ENCODE results near the gene ARL4D.

Gene ARL4D

DNA sequence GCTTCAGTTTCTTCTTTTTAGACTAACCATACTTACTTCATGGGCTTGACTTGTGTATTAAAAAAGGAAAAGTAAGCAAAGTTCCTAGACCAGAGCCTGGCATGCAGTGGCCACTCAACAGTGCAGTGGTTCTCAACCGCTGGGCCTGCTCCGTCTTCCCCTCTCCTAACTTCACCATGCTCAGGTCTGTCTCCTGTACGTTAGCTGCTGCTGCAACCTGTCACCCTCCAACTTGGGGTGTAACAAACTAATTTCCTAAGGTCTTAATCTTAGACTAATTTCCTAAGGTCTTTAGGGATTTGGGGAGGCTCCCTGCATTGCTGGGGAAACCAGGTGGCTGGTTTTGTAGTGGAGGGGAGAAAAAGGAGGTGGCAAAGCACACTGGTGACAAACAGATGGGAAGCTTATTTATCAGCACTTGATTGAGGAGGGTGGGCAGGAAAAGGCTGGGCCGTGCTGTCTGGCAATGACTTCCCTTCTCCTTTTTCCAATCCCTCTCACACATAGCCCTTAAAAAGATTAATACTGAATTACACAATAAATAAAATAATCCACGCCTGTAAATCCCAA lies 2.2 kb upstream of the ARL4D start:
- Mint-ChIP-seq H3K27me3 (ENCODE audit: low read depth) (no peaks in the 10 kb centered on the region), H3K27ac (peak overlapping the region; percentile 15), H3K4me3 (no peak overlapping the region), H3K4me1 (ENCODE audit: low read depth) (peaks cover 40% of the 10 kb centered on the region), H3K9me3 (no peaks in the 10 kb centered on the region), H3K36me3 (ENCODE audit: low read depth) (no peaks in the 10 kb centered on the region)

DNA sequence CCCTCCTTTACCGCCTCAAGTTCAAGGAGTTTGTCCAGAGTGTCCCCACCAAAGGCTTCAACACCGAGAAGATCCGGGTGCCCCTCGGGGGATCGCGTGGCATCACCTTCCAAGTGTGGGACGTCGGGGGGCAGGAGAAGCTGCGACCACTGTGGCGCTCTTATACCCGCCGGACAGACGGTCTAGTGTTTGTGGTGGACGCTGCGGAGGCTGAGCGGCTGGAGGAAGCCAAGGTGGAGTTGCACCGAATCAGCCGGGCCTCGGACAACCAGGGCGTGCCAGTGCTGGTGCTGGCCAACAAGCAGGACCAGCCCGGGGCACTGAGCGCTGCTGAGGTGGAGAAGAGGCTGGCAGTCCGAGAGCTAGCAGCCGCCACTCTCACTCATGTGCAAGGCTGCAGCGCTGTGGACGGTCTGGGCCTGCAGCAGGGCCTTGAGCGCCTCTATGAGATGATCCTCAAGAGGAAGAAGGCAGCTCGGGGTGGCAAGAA lies 1.1 kb downstream of the ARL4D start:
- Mint-ChIP-seq H3K27me3 (ENCODE audit: low read depth) (no peaks in the 10 kb centered on the region), H3K9me3 (no peaks in the 10 kb centered on the region), H3K4me1 (ENCODE audit: low read depth) (peaks cover 30% of the 10 kb centered on the region), H3K36me3 (ENCODE audit: low read depth) (no peaks in the 10 kb centered on the region), H3K4me3 (peak overlapping the region; percentile 94), H3K27ac (peak overlapping the region; percentile 89)

GRCh38 chr17:43400943-43401717 lies 2.3 kb downstream of the ARL4D start:
- H3K9me3 Mint-ChIP-seq = no peaks in the 10 kb centered on the region
- H3K36me3 Mint-ChIP-seq (ENCODE audit: low read depth) = no peaks in the 10 kb centered on the region
- H3K4me1 Mint-ChIP-seq (ENCODE audit: low read depth) = peaks cover 28% of the 10 kb centered on the region
- H3K27ac Mint-ChIP-seq = no peak overlapping the region
- peak overlapping the region; percentile 18 for H3K4me3 Mint-ChIP-seq
- H3K27me3 Mint-ChIP-seq (ENCODE audit: low read depth) = no peaks in the 10 kb centered on the region

- no peak overlapping the region for H3K27ac Mint-ChIP-seq
- H3K9me3 Mint-ChIP-seq = no peaks in the 10 kb centered on the region
- no peaks in the 10 kb centered on the region for H3K27me3 Mint-ChIP-seq (ENCODE audit: low read depth)
- peaks cover 22% of the 10 kb centered on the region for H3K4me1 Mint-ChIP-seq (ENCODE audit: low read depth)
- H3K4me3 Mint-ChIP-seq = no peak overlapping the region
- no peaks in the 10 kb centered on the region for H3K36me3 Mint-ChIP-seq (ENCODE audit: low read depth)
Measured at GRCh38 chr17:43402078-43402477, 3.3 kb downstream of the ARL4D start.

GRCh38 chr17:43402567-43402966 lies 3.8 kb downstream of the ARL4D start:
- no peak overlapping the region for H3K27ac Mint-ChIP-seq
- H3K4me1 Mint-ChIP-seq (ENCODE audit: low read depth) = peaks cover 18% of the 10 kb centered on the region
- H3K9me3 Mint-ChIP-seq = no peaks in the 10 kb centered on the region
- H3K4me3 Mint-ChIP-seq = no peak overlapping the region
- H3K36me3 Mint-ChIP-seq (ENCODE audit: low read depth) = no peaks in the 10 kb centered on the region
- peaks cover 2% of the 10 kb centered on the region for H3K27me3 Mint-ChIP-seq (ENCODE audit: low read depth)

DNA sequence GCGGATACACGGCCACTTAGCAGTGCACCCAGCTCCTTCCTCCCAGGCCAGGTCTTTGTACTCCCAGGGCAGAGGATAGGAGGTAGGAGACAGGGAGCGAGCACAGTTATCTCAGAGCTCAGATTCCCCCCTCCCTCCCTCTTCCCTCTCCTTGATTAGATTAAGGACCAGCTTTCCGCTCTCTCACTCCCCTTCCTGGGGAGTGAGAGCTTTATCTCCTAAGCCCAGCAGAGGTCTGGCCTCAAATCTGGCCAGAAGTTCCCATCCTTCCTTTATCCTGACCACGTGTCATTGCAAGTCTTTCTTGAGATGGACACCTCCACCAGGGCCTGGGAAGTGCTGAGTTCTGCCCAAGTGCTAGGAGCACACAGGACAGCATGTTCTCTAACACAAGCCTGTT lies 5.1 kb downstream of the ARL4D start:
- H3K4me1 Mint-ChIP-seq (ENCODE audit: low read depth) = peaks cover 11% of the 10 kb centered on the region
- peaks cover 5% of the 10 kb centered on the region for H3K27me3 Mint-ChIP-seq (ENCODE audit: low read depth)
- no peak overlapping the region for H3K27ac Mint-ChIP-seq

DNA sequence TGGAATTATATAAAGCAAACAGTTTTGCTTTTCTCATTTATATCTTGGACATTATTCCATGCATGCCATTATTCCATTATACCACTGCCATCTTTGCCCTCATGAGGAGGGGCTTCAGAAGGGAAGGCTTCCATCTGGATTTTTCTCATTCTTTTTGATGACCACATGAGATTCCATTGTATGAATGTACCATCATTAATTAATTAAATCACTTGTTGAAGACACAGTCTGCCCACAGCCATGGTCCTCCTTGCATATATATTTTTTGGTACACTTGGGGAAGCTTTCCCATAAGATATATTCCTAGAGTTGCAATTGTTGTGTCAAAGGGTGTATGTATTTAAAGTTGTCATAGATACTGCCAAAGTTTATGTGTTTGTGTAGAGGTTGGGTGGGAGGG lies 7.1 kb downstream of the ARL4D start:
- Mint-ChIP-seq H3K36me3 (ENCODE audit: low read depth) (no peaks in the 10 kb centered on the region), H3K9me3 (no peaks in the 10 kb centered on the region), H3K27me3 (ENCODE audit: low read depth) (peaks cover 5% of the 10 kb centered on the region), H3K27ac (no peak overlapping the region), H3K4me3 (no peak overlapping the region), H3K4me1 (ENCODE audit: low read depth) (peaks cover 2% of the 10 kb centered on the region)

More for the DNA sequence above, 5.1 kb downstream of the ARL4D start:
- no peak overlapping the region for H3K4me3 Mint-ChIP-seq
- H3K36me3 Mint-ChIP-seq (ENCODE audit: low read depth) = no peaks in the 10 kb centered on the region
- no peaks in the 10 kb centered on the region for H3K9me3 Mint-ChIP-seq

GRCh38 chr17:43406676-43407645 lies 8.2 kb downstream of the ARL4D start:
- H3K27me3 Mint-ChIP-seq (ENCODE audit: low read depth) = peaks cover 5% of the 10 kb centered on the region
- no peaks in the 10 kb centered on the region for H3K36me3 Mint-ChIP-seq (ENCODE audit: low read depth)
- H3K4me1 Mint-ChIP-seq (ENCODE audit: low read depth) = peaks cover 6% of the 10 kb centered on the region

GRCh38 chr17:43409131-43409530 lies 10.3 kb downstream of the ARL4D start:
- H3K4me3 Mint-ChIP-seq = no peak overlapping the region
- H3K36me3 Mint-ChIP-seq (ENCODE audit: low read depth) = no peaks in the 10 kb centered on the region
- peaks cover 6% of the 10 kb centered on the region for H3K4me1 Mint-ChIP-seq (ENCODE audit: low read depth)
- no peaks in the 10 kb centered on the region for H3K9me3 Mint-ChIP-seq
- peaks cover 5% of the 10 kb centered on the region for H3K27me3 Mint-ChIP-seq (ENCODE audit: low read depth)
- no peak overlapping the region for H3K27ac Mint-ChIP-seq

More at GRCh38 chr17:43406676-43407645, 8.2 kb downstream of the ARL4D start:
- H3K4me3 Mint-ChIP-seq = no peak overlapping the region
- no peak overlapping the region for H3K27ac Mint-ChIP-seq
- H3K9me3 Mint-ChIP-seq = no peaks in the 10 kb centered on the region

- Mint-ChIP-seq H3K27ac (no peak overlapping the region), H3K36me3 (ENCODE audit: low read depth) (no peaks in the 10 kb centered on the region), H3K4me3 (no peak overlapping the region), H3K27me3 (ENCODE audit: low read depth) (peaks cover 10% of the 10 kb centered on the region), H3K4me1 (ENCODE audit: low read depth) (peaks cover 6% of the 10 kb centered on the region), H3K9me3 (no peaks in the 10 kb centered on the region)
Measured at GRCh38 chr17:43410557-43411368, 12.0 kb downstream of the ARL4D start.

- Mint-ChIP-seq H3K27ac (no peak overlapping the region), H3K9me3 (no peaks in the 10 kb centered on the region)
Measured at GRCh38 chr17:43411369-43411677, 12.5 kb downstream of the ARL4D start.

GRCh38 chr17:43411749-43412148 lies 13.0 kb downstream of the ARL4D start:
- Mint-ChIP-seq H3K9me3 (no peaks in the 10 kb centered on the region), H3K4me1 (ENCODE audit: low read depth) (peaks cover 9% of the 10 kb centered on the region), H3K4me3 (no peak overlapping the region), H3K36me3 (ENCODE audit: low read depth) (no peaks in the 10 kb centered on the region), H3K27ac (no peak overlapping the region), H3K27me3 (ENCODE audit: low read depth) (peaks cover 17% of the 10 kb centered on the region)

More at GRCh38 chr17:43411369-43411677, 12.5 kb downstream of the ARL4D start:
- Mint-ChIP-seq H3K27me3 (ENCODE audit: low read depth) (peaks cover 13% of the 10 kb centered on the region), H3K4me1 (ENCODE audit: low read depth) (peaks cover 8% of the 10 kb centered on the region), H3K4me3 (no peak overlapping the region), H3K36me3 (ENCODE audit: low read depth) (no peaks in the 10 kb centered on the region)

DNA sequence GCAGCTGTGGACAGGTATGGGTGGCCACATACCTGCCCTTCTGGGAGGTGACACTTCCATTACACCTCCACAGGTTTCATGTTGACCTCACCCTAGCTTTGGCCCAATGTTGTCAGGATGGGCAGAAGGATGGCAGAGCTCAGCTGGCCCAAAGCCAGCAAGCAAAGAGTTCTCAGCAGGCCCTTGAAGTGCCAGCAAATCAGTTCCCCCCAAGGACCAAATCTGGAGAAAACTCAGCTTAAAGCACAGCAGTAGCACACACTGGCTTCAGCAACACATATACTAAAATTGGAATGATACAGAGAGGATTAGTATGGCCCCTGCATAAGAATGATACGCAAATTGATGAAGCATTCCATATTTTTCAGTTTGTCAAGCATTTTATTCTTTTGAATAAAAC lies 13.4 kb downstream of the ARL4D start:
- H3K27ac Mint-ChIP-seq = no peak overlapping the region
- H3K9me3 Mint-ChIP-seq = no peaks in the 10 kb centered on the region
- H3K4me3 Mint-ChIP-seq = no peak overlapping the region
- peaks cover 19% of the 10 kb centered on the region for H3K27me3 Mint-ChIP-seq (ENCODE audit: low read depth)
- peaks cover 9% of the 10 kb centered on the region for H3K4me1 Mint-ChIP-seq (ENCODE audit: low read depth)
- no peaks in the 10 kb centered on the region for H3K36me3 Mint-ChIP-seq (ENCODE audit: low read depth)
